Endothelial cell of umbilical vein (primary cell): ENCODE results near the gene SLC6A6. TPM values are rescaled to one million over a fixed set of nuclear protein-coding genes. Genes with fewer than 3 reads are reported as not detected.

Experiments used
- BruUV-seq: library from RNA; stranded (reverse); fragments of 400-500 nt; replicated peaks from 2 replicates; lab custom pipeline; 2021; lab: Mats Ljungman, UMichigan
- CTCF ChIA-PET: fragments of 300-600, 350-600 bp; sonication (Branson Sonifier 250); formaldehyde crosslinking; loops from one replicate; lab custom pipeline; 2021; ENCODE audit warnings: antibody characterized with exemption, inconsistent platforms; lab: Charles Lee
- POLR2A ChIA-PET: fragments of 300-600, 350-600 bp; sonication (Branson Sonifier 250); formaldehyde crosslinking; loops from one replicate; lab custom pipeline; 2021; ENCODE audit warnings: antibody characterized with exemption, inconsistent platforms; lab: Charles Lee
- DNase-seq: peaks from one replicate; pipeline ENCODE4 v3.0.0-alpha.2; 2011; ENCODE audit warnings: low read depth, low spot score
- FAIRE-seq: peaks from 2 replicates; lab custom pipeline; 2011; peaks lifted over from hg19 to GRCh38; lab: Jason Lieb, UNC
- H2AFZ ChIP-seq: 2 replicates; pipeline ENCODE4 v1.6.0; 2012; ENCODE audit warnings: low read depth, low read length, control low read depth, inconsistent platforms
- H3K27ac ChIP-seq: 2 replicates; pipeline ENCODE4 v1.5.1; 2011; ENCODE audit warnings: low read depth, mild to moderate bottlenecking, control low read depth, low read length, moderate library complexity; ENCODE audit not compliant: insufficient read depth
- H3K27me3 ChIP-seq, 2 experiments: 2 replicates each; pipeline versions ENCODE4 v1.6.0 to v1.6.1; 2011; ENCODE audit warnings: low read length in 2 of 2, mixed read lengths in 1 of 2; ENCODE audit not compliant: control insufficient read depth in 2 of 2, insufficient read depth in 2 of 2
- H3K36me3 ChIP-seq, 2 experiments: 2 replicates in 1 of 2; 3 replicates in 1 of 2; pipeline ENCODE4 v1.5.1; 2011; ENCODE audit warnings: low read length in 2 of 2, mild to moderate bottlenecking in 1 of 2, moderate library complexity in 1 of 2; ENCODE audit not compliant: control insufficient read depth in 2 of 2, insufficient read depth in 2 of 2; ENCODE audit errors: extremely low read depth in 1 of 2
- H3K4me1 ChIP-seq: 3 replicates; pipeline ENCODE4 v1.5.1; 2011; ENCODE audit warnings: mild to moderate bottlenecking, low read length; ENCODE audit not compliant: control insufficient read depth, insufficient read depth; ENCODE audit errors: extremely low read depth
- H3K4me2 ChIP-seq: 2 replicates; pipeline ENCODE4 v1.6.1; 2011; ENCODE audit warnings: low read length, control low read depth, mixed read lengths; ENCODE audit not compliant: insufficient read depth
- H3K4me3 ChIP-seq, 3 experiments: fragments of 200-600 bp in 1 of 3; sonication (generic), shearing (Covaris generic) in 1 of 3; replicated peaks in 1 of 3; 2 replicates each; pipeline ENCODE4 v1.5.1; 2011 to 2016; ENCODE audit warnings: control low read depth in 3 of 3, low read length in 3 of 3, mild to moderate bottlenecking in 2 of 3, inconsistent platforms in 1 of 3, low read depth in 1 of 3, moderate library complexity in 1 of 3; ENCODE audit not compliant: insufficient read depth in 1 of 3
- H3K79me2 ChIP-seq: 2 replicates; pipeline ENCODE4 v1.6.0; 2012; ENCODE audit warnings: low read length, inconsistent platforms; ENCODE audit not compliant: control insufficient read depth, insufficient read depth
- H3K9ac ChIP-seq: replicated peaks from 2 replicates; pipeline ENCODE3; 2011; ENCODE audit warnings: low read length, control low read depth; ENCODE audit not compliant: insufficient read depth; ENCODE audit errors: extremely low read depth
- H3K9me1 ChIP-seq: replicated peaks from 3 replicates; pipeline ENCODE4 v1.6.0; 2011; ENCODE audit warnings: mild to moderate bottlenecking, low read length; ENCODE audit not compliant: control insufficient read depth, insufficient read depth; ENCODE audit errors: extremely low read depth
- H3K9me3 ChIP-seq: replicated peaks from 2 replicates; pipeline ENCODE4 v1.5.1; 2012; ENCODE audit warnings: low read length, inconsistent platforms; ENCODE audit not compliant: control insufficient read depth, insufficient read depth
- H4K20me1 ChIP-seq: replicated peaks from 2 replicates; pipeline ENCODE3; 2011; ENCODE audit warnings: mild to moderate bottlenecking, low read length; ENCODE audit not compliant: control insufficient read depth, insufficient read depth; ENCODE audit errors: extremely low read depth
- CTCF ChIP-seq, 2 donors: IDR thresholded peaks; 1 replicate in 1 of 2; 2 replicates in 1 of 2; pipeline ENCODE4 v1.5.1; 2011; ENCODE audit warnings: low read length in 2 of 2, mild to moderate bottlenecking in 2 of 2, moderate library complexity in 2 of 2, control low read depth in 1 of 2, inconsistent platforms in 1 of 2, low read depth in 1 of 2; ENCODE audit not compliant: insufficient read depth in 1 of 2; ENCODE audit errors: extremely low read depth in 1 of 2
- EZH2 ChIP-seq: IDR thresholded peaks from 2 replicates; pipeline ENCODE4 v1.6.1; 2012; ENCODE audit warnings: borderline replicate concordance, low read depth, mild to moderate bottlenecking, moderate library complexity, low read length, inconsistent platforms; ENCODE audit not compliant: severe bottlenecking
- FOS ChIP-seq: IDR thresholded peaks from 2 replicates; pipeline ENCODE4 v1.6.1; 2011; ENCODE audit warnings: mild to moderate bottlenecking, low read length, moderate library complexity, borderline replicate concordance; ENCODE audit not compliant: insufficient read depth
- GATA2 ChIP-seq: IDR thresholded peaks from 2 replicates; pipeline ENCODE4 v1.7.0; 2011; ENCODE audit warnings: low read depth, mild to moderate bottlenecking, moderate library complexity, mixed read lengths, low read length; ENCODE audit not compliant: insufficient read length, insufficient read depth
- JUN ChIP-seq: IDR thresholded peaks from 2 replicates; pipeline ENCODE4 v1.6.1; 2011; ENCODE audit warnings: borderline replicate concordance, low read depth; ENCODE audit not compliant: insufficient read length, insufficient read depth
- MAX ChIP-seq: IDR thresholded peaks from 2 replicates; pipeline ENCODE4 v1.6.1; 2011; ENCODE audit not compliant: insufficient read depth, insufficient read length
- MYC ChIP-seq: IDR thresholded peaks from one replicate; pipeline ENCODE4 v1.6.1; 2011; ENCODE audit warnings: mild to moderate bottlenecking, low read depth, low read length
- POLR2A ChIP-seq: IDR thresholded peaks from 2 replicates; pipeline ENCODE4 v1.6.1; 2012; ENCODE audit warnings: low read depth, mild to moderate bottlenecking, control low read depth, low read length
- POLR2AphosphoS5 ChIP-seq: IDR thresholded peaks from 2 replicates; pipeline ENCODE4 v1.6.1; 2012; ENCODE audit warnings: low read depth, mild to moderate bottlenecking, control low read depth, low read length, moderate library complexity; ENCODE audit not compliant: insufficient read depth
- dilution Hi-C: fragments of 300-500 bp; cut with MboI; formaldehyde crosslinking; loops from one replicate; pipeline ENCODE4 v1.15.0; 2019; ENCODE audit warnings: low sequenced_read_pairs; ENCODE audit not compliant: extremely low pct_ligation_motif_present
- intact Hi-C: fragments of 100-400 bp; cut with micrococcal nuclease; formaldehyde crosslinking; loops from one replicate; pipeline ENCODE4 v1.10.0; 2022
- polyA plus RNA-seq, 4 experiments: library from polyadenylated mRNA; depleted of rRNA in 3 of 4; stranded (reverse) in 3 of 4; unstranded in 1 of 4; fragments of >200 nt; gene quantifications; 2 replicates each; pipeline versions ENCODE4 v1.2.1 to v1.2.3, GENCODE V29; 2011 to 2012; ENCODE audit warnings: missing spikeins in 1 of 4
- total RNA-seq: library from RNA; stranded (reverse); gene quantifications from 2 replicates; pipeline ENCODE4 v1.2.3, GENCODE V29; 2021

The SLC6A6 gene
- total and polyA plus RNA-seq, 2 donors (not counting 3 experiments of a cell fraction or from before 2014, with no cell fraction given): 25.7 to 38.0 TPM

DNA sequence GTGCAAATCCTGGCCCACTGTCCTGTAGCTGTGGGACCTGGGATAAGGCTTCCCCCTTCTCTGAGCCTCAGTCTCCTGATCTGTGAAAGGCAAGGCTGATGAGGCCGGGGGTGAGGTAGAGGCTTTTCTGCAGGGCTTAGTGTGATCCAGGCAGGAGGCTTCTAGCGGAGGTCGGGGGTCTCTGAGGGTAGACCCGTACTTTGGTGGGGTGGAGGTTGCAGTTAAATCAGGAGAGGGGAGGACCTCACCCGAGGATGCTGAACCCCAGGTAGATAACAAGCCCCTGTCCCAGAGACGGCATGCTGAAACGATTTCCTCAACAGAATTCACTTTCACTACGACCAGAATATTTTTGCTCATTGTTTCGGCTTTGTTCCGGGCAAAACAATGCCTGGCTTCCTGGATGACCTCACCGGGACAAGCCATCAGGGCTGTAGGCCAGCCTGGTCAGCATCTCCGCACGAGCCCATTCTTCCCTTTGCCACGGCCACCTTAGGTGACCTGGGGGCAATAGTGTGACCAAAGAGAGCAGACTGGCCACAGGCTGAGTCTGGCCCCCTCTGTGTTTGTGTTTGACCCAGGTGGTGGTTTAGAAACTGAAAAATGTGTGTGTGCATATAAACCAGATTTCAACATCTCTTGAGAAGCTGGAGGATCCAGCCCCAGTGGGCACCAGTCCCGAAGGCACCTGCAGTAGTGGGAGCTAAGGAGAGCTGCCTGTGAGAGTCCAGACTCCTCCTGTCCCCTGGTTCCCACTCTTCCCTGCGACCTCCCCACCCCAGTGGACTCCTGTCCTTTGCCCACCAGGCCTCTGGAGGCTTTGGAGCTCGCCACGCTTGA is 33.0 kb downstream of the SLC6A6 start:
- intact Hi-C loops: loop anchor here (1.0 to 10.0 kb wide), 3 partner anchors 18 to 369 kb away; no protein-coding TSS in a partner anchor

More for the DNA sequence above, 33.0 kb downstream of the SLC6A6 start:
- Histone ChIP-seq H3K9me3 (no peaks in the 10 kb centered on the region), H4K20me1 (no peaks in the 10 kb centered on the region), H3K9ac (peak overlapping the region; percentile 77), H2AFZ (no peak overlapping the region), H3K4me2 (peak overlapping the region; percentile 44), H3K79me2 (peaks cover 17% of the 10 kb centered on the region), H3K36me3 (no peaks in the 10 kb centered on the region), H3K4me1 (peaks cover 77% of the 10 kb centered on the region), H3K9me1 (no peaks in the 10 kb centered on the region), H3K27me3 (no peaks in the 10 kb centered on the region), H3K27ac (peak overlapping the region; percentile 92), H3K4me3 (no peak overlapping the region)
- dilution Hi-C loops: no loop called here
- BruUV-seq: no TSS peak
- DNase-seq: peak; percentile 88
- FAIRE-seq: peak; percentile 98
- CTCF ChIA-PET: interaction anchor here (0.9 to 1.7 kb wide), 5 partner anchors 17 to 232 kb away, joined by 3 to 8 read pairs (median 4); no protein-coding TSS in a partner anchor
- TF ChIP-seq MYC (peak; percentile 35), JUN (peak; percentile 92), FOS (peak; percentile 80), GATA2 (no peak), POLR2AphosphoS5 (peak; percentile 66), MAX (peak; percentile 31), EZH2 (no peak), CTCF (IDR thresholded peaks at IDR 0.05; ENCODE audit: extremely low read depth in 1 of 2, insufficient read depth in 1 of 2, low read depth in 1 of 2, low read length in 2 of 2) (no peak), POLR2A (peak; percentile 37)
- POLR2A ChIA-PET: interaction anchor here (0.6 to 1.3 kb wide), 2 partner anchors 17 to 257 kb away, joined by 4 to 5 read pairs; partner anchors contain the start of genes LSM3 and XPC
